HCT116 (cell line): ENCODE results near the gene TRAF5. TPM values are rescaled to one million over a fixed set of nuclear protein-coding genes. Genes with fewer than 3 reads are reported as not detected.

Experiments
- ATAC-seq: fragments of 200-7000 bp; cut with Tn5 transposase; 2 replicates; pipeline ENCODE4 v1.9.1; 2020; ENCODE audit warnings: mild to moderate bottlenecking, moderate library complexity
- BruUV-seq: library from RNA; stranded (reverse); fragments of 400-500 nt; replicated peaks from 2 replicates; lab custom pipeline; 2021; lab: Mats Ljungman, UMichigan
- CTCF ChIA-PET: fragments of 300-600 bp; sonication (Branson Sonifier 250); formaldehyde crosslinking; loops from one replicate; lab custom pipeline; 2021; ENCODE audit warnings: antibody characterized with exemption; lab: Charles Lee
- POLR2A ChIA-PET: fragments of 300-600, 350-600 bp; sonication (Branson Sonifier 250); formaldehyde crosslinking; loops from one replicate; lab custom pipeline; 2021; ENCODE audit warnings: antibody characterized with exemption; lab: Charles Lee
- RAD21 ChIA-PET, 2 experiments: fragments of 300-600 bp; sonication (Branson Sonifier 250); formaldehyde crosslinking; loops; one replicate each; lab custom pipeline; 2023; ENCODE audit warnings: low total read pairs in 2 of 2; ENCODE audit not compliant: uncharacterized antibody in 2 of 2, unreplicated experiment in 2 of 2, low non-redundant PET in 1 of 2; lab: Charles Lee
- DNase-seq: peaks from one replicate; pipeline ENCODE4 v3.0.0-alpha.2; 2010; ENCODE audit warnings: low read depth, low spot score
- H2AFZ ChIP-seq: fragments of 200-600 bp; shearing (Covaris generic), sonication (generic); 2 replicates; pipeline ENCODE4 v1.6.1; 2017; ENCODE audit warnings: low read depth, mixed run types, mixed read lengths, antibody characterized with exemption, low read length; ENCODE audit not compliant: poor library complexity, severe bottlenecking
- H3K27ac ChIP-seq: 2 replicates; pipeline ENCODE4 v1.5.1; 2012; ENCODE audit warnings: low read depth, low read length
- H3K27me3 ChIP-seq: fragments of 200-600 bp; sonication (generic); 2 replicates; pipeline ENCODE4 v1.6.1; 2016; ENCODE audit warnings: mixed run types, low read length, mixed read lengths; ENCODE audit not compliant: insufficient read depth
- H3K36me3 ChIP-seq, 2 experiments: fragments of 200-500 bp in 1 of 2; fragments of 200-600 bp in 1 of 2; sonication (Bioruptor generic) in 1 of 2; sonication (generic) in 1 of 2; 2 replicates each; pipeline versions ENCODE4 v1.5.1 to v1.6.1; 2014 to 2016; ENCODE audit warnings: low read length in 2 of 2, inconsistent platforms in 1 of 2, mixed read lengths in 1 of 2, mixed run types in 1 of 2; ENCODE audit not compliant: insufficient read depth in 2 of 2, control insufficient read depth in 1 of 2
- H3K4me1 ChIP-seq, 2 experiments: fragments of 200-600 bp in 1 of 2; sonication (generic) in 1 of 2; 2 replicates each; pipeline versions ENCODE4 v1.5.1 to v1.6.1; 2012 to 2017; ENCODE audit warnings: low read length in 2 of 2, inconsistent platforms in 1 of 2, mild to moderate bottlenecking in 1 of 2, mixed read lengths in 1 of 2, mixed run types in 1 of 2, moderate library complexity in 1 of 2; ENCODE audit not compliant: insufficient read depth in 2 of 2, control insufficient read depth in 1 of 2
- H3K4me2 ChIP-seq: fragments of 200-600 bp; sonication (generic); 2 replicates; pipeline ENCODE4 v1.6.1; 2017; ENCODE audit warnings: mixed run types, low read length, mixed read lengths
- H3K4me3 ChIP-seq, 2 experiments: fragments of 200-600 bp in 1 of 2; sonication (generic) in 1 of 2; replicated peaks in 1 of 2; 2 replicates each; pipeline ENCODE4 v1.5.1; 2011 to 2016; ENCODE audit warnings: low read length in 2 of 2, control low read depth in 1 of 2, low read depth in 1 of 2, mild to moderate bottlenecking in 1 of 2, mixed read lengths in 1 of 2, mixed run types in 1 of 2
- H3K79me2 ChIP-seq: fragments of 200-600 bp; sonication (generic); 2 replicates; pipeline ENCODE4 v1.6.1; 2017; ENCODE audit warnings: mild to moderate bottlenecking, mixed run types, low read length, moderate library complexity, mixed read lengths; ENCODE audit not compliant: insufficient read depth
- H3K9ac ChIP-seq: fragments of 200-600 bp; sonication (generic); 2 replicates; pipeline ENCODE4 v1.6.1; 2016; ENCODE audit warnings: low read length, mixed read lengths
- H3K9me2 ChIP-seq: fragments of 200-600 bp; sonication (generic), shearing (Covaris generic); 2 replicates; pipeline ENCODE4 v1.6.1; 2017; ENCODE audit warnings: mixed run types, mild to moderate bottlenecking, moderate library complexity; ENCODE audit not compliant: insufficient read depth
- H3K9me3 ChIP-seq, 2 experiments: fragments of 200-500 bp in 1 of 2; fragments of 200-600 bp in 1 of 2; sonication (Bioruptor generic) in 1 of 2; sonication (generic) in 1 of 2; 2 replicates each; pipeline ENCODE4 v1.6.1; 2014 to 2017; ENCODE audit warnings: low read length in 2 of 2, mixed read lengths in 2 of 2, inconsistent platforms in 1 of 2, low read depth in 1 of 2, mild to moderate bottlenecking in 1 of 2, mixed run types in 1 of 2, moderate library complexity in 1 of 2; ENCODE audit not compliant: control insufficient read depth in 1 of 2, insufficient read depth in 1 of 2
- H4K20me1 ChIP-seq: fragments of 200-600 bp; sonication (generic), shearing (Covaris generic); 2 replicates; pipeline ENCODE4 v1.6.1; 2017; ENCODE audit warnings: mixed run types, mild to moderate bottlenecking, moderate library complexity; ENCODE audit not compliant: insufficient read depth
- CEBPB ChIP-seq: IDR thresholded peaks from 2 replicates; pipeline ENCODE4 v1.6.1; 2012; ENCODE audit warnings: low read depth
- EGR1 ChIP-seq: IDR thresholded peaks from 2 replicates; pipeline ENCODE4 v1.6.1; 2012; ENCODE audit warnings: low read depth
- EZH2phosphoT487 ChIP-seq: fragments of 200-600 bp; IDR thresholded peaks from 2 replicates; pipeline ENCODE4 v1.6.1; 2018; ENCODE audit warnings: antibody characterized with exemption, borderline replicate concordance
- FOSL1 ChIP-seq: IDR thresholded peaks from 2 replicates; pipeline ENCODE4 v1.6.1; 2012; ENCODE audit warnings: low read depth
- JUND ChIP-seq: IDR thresholded peaks from 2 replicates; pipeline ENCODE4 v1.6.1; 2012
- RAD21 ChIP-seq: IDR thresholded peaks from 2 replicates; pipeline ENCODE4 v1.6.1; 2012; ENCODE audit warnings: low read depth, mild to moderate bottlenecking
- SIN3A ChIP-seq: IDR thresholded peaks from 2 replicates; pipeline ENCODE4 v1.6.1; 2012; ENCODE audit warnings: low read depth
- SP1 ChIP-seq: IDR thresholded peaks from 2 replicates; pipeline ENCODE4 v1.6.1; 2012; ENCODE audit warnings: low read depth
- SRF ChIP-seq: IDR thresholded peaks from 2 replicates; pipeline ENCODE4 v1.6.1; 2012; ENCODE audit warnings: low read depth
- TCF7L2 ChIP-seq: IDR thresholded peaks from 2 replicates; pipeline ENCODE4 v1.7.0; 2011; ENCODE audit warnings: borderline replicate concordance, inconsistent platforms; ENCODE audit not compliant: insufficient read depth, insufficient read length; ENCODE audit errors: extremely low read depth
- ZNF274 ChIP-seq: fragments of 200-500 bp; sonication (Bioruptor generic); IDR thresholded peaks from 2 replicates; pipeline ENCODE4 v1.6.1; 2014; ENCODE audit warnings: mild to moderate bottlenecking, low read depth, low read length, inconsistent platforms
- intact Hi-C: fragments of 100-400 bp; cut with micrococcal nuclease; formaldehyde crosslinking; loops from 2 replicates; pipeline ENCODE4 v1.10.0; 2022
- total RNA-seq: library from RNA; stranded (reverse); gene quantifications from one replicate; pipeline ENCODE4 v1.2.1, GENCODE V29; 2021; ENCODE audit not compliant: unreplicated experiment
- TF ChIP-seq, protein P1 (sequence below): IDR thresholded peaks from 2 replicates; pipeline ENCODE4 v1.6.1; 2012
- TF ChIP-seq, protein P2 (sequence below): IDR thresholded peaks from 2 replicates; pipeline ENCODE4 v1.6.1; 2012; ENCODE audit warnings: low read depth
- TF ChIP-seq, protein P3 (sequence below): IDR thresholded peaks from 2 replicates; pipeline ENCODE4 v1.6.1; 2012

TRAF5 gene
- total RNA-seq, 1 experiment from 2014 or later, result 6.5 TPM

DNA sequence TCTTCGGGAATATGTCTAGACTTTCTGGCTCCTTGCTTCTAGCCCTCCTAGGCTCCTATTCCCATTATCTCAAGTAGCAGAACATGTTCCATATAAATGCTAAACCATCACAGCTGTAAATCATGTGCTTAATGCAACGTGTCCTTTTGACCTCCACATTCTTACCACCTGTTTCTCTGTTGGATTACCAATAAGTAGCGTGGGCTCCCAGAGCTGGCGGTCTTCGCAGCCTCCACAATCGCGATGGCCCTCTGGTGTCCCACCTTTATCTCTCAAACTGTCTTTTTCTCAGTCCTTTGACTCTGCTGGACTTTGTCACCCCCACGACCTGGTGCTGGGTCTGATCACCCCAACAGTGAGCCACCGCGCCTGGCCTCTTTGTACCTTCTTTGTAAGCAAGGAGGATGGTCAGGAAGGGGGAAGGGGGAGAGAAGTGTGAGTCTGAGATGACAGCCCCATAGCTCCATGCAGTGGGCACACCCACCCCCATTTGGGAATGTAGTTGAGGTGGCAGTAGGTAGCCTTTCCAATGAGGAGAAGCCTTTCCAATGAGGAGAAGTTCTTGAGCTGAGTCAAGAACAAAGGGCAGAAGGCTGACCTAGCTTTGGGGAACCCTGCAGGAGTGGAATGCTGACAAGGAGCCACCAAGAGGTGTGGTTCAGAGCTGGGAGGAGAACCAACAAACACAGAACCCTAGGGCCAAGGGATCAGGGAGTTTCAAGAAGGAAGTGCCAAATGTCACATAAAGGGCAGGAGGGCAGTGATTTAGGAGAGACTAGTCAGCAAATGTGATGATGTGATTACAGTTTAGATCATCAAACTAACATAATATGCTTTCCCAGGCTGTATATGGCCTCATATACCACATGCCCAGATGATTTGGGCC lies 14.2 kb downstream of the TRAF5 start:
- BruUV-seq, result no TSS peak

More for the DNA sequence above, 14.2 kb downstream of the TRAF5 start:
- Histone ChIP-seq H3K4me3 (no peak overlapping the region), H3K9me3 (no peaks in the 10 kb centered on the region), H3K9me2 (no peaks in the 10 kb centered on the region), H3K4me1 (peaks cover 3 to 22% of the 10 kb centered on the region in 2 experiments; a peak in 2 of 4 replicates), H3K4me2 (no peak overlapping the region), H3K27me3 (no peaks in the 10 kb centered on the region), H3K79me2 (no peaks in the 10 kb centered on the region), H2AFZ (no peak overlapping the region), H3K9ac (no peak overlapping the region), H3K27ac (no peak overlapping the region), H3K36me3 (no peaks in the 10 kb centered on the region), H4K20me1 (no peaks in the 10 kb centered on the region)
- intact Hi-C loops, result no loop called here
- ChIA-PET RAD21 (no interaction called here), CTCF (no interaction called here), POLR2A (no interaction called here)
- ATAC-seq (no peak), DNase-seq (no peak)
- TF ChIP-seq TCF7L2 (no peak), JUND (no peak), EGR1 (no peak), EZH2phosphoT487 (no peak), SIN3A (no peak), RAD21 (no peak), SP1 (no peak), FOSL1 (no peak), SRF (no peak), ZNF274 (no peak), CEBPB (no peak)
- TF ChIP-seq, protein P1, sequence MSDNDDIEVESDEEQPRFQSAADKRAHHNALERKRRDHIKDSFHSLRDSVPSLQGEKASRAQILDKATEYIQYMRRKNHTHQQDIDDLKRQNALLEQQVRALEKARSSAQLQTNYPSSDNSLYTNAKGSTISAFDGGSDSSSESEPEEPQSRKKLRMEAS, result no peak
- TF ChIP-seq, protein P2, sequence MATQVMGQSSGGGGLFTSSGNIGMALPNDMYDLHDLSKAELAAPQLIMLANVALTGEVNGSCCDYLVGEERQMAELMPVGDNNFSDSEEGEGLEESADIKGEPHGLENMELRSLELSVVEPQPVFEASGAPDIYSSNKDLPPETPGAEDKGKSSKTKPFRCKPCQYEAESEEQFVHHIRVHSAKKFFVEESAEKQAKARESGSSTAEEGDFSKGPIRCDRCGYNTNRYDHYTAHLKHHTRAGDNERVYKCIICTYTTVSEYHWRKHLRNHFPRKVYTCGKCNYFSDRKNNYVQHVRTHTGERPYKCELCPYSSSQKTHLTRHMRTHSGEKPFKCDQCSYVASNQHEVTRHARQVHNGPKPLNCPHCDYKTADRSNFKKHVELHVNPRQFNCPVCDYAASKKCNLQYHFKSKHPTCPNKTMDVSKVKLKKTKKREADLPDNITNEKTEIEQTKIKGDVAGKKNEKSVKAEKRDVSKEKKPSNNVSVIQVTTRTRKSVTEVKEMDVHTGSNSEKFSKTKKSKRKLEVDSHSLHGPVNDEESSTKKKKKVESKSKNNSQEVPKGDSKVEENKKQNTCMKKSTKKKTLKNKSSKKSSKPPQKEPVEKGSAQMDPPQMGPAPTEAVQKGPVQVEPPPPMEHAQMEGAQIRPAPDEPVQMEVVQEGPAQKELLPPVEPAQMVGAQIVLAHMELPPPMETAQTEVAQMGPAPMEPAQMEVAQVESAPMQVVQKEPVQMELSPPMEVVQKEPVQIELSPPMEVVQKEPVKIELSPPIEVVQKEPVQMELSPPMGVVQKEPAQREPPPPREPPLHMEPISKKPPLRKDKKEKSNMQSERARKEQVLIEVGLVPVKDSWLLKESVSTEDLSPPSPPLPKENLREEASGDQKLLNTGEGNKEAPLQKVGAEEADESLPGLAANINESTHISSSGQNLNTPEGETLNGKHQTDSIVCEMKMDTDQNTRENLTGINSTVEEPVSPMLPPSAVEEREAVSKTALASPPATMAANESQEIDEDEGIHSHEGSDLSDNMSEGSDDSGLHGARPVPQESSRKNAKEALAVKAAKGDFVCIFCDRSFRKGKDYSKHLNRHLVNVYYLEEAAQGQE, result no peak
- TF ChIP-seq, protein P3, sequence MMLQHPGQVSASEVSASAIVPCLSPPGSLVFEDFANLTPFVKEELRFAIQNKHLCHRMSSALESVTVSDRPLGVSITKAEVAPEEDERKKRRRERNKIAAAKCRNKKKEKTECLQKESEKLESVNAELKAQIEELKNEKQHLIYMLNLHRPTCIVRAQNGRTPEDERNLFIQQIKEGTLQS, result no peak
